Measurements from ENCODE around the gene DPYSL4. TPM values are rescaled to one million over a fixed set of nuclear protein-coding genes. Genes with fewer than 3 reads are reported as not detected.
A peak's percentile ranks its signal among the peaks of the same experiment; 100 is the strongest.

The DPYSL4 gene
- total RNA-seq, 1 donor from 2014 or later = 0.53 TPM

DNA sequence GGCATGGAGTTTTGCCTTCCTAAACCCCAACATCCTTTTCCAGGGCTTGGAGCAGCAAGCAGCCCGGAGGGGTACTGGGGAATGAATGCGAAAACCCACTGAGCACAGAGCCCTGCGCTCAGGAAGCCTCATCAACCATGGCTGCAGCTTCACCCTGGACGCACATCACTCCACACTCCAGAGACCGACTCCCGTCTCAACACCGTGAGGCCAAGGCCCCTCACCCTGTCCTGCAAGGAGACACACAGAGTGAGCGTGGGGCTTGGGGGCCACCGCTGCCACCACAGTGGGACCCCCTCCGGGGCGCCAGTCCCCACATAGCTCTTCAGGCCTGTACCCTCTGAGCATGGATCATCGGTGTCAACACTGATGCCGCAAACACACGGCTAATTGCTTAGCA is 41.9 kb downstream of the DPYSL4 start:
- Mint-ChIP-seq H3K4me1 (peaks cover 34% of the 10 kb centered on the region), H3K36me3 (ENCODE audit: low read depth) (no peaks in the 10 kb centered on the region), H3K27ac (no peak overlapping the region), H3K9me3 (no peaks in the 10 kb centered on the region), H3K4me3 (no peak overlapping the region), H3K27me3 (no peaks in the 10 kb centered on the region)
- intact Hi-C loops (cut with micrococcal nuclease) = no loop called here
- ChIA-PET POLR2A (no interaction called here), CTCF (no interaction called here)
- no peak for DNase-seq
- no peak for ATAC-seq (ENCODE audit: low read depth)
- TF ChIP-seq, protein P1, sequence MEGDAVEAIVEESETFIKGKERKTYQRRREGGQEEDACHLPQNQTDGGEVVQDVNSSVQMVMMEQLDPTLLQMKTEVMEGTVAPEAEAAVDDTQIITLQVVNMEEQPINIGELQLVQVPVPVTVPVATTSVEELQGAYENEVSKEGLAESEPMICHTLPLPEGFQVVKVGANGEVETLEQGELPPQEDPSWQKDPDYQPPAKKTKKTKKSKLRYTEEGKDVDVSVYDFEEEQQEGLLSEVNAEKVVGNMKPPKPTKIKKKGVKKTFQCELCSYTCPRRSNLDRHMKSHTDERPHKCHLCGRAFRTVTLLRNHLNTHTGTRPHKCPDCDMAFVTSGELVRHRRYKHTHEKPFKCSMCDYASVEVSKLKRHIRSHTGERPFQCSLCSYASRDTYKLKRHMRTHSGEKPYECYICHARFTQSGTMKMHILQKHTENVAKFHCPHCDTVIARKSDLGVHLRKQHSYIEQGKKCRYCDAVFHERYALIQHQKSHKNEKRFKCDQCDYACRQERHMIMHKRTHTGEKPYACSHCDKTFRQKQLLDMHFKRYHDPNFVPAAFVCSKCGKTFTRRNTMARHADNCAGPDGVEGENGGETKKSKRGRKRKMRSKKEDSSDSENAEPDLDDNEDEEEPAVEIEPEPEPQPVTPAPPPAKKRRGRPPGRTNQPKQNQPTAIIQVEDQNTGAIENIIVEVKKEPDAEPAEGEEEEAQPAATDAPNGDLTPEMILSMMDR (IDR thresholded peaks at IDR 0.05) = no peak

DNA sequence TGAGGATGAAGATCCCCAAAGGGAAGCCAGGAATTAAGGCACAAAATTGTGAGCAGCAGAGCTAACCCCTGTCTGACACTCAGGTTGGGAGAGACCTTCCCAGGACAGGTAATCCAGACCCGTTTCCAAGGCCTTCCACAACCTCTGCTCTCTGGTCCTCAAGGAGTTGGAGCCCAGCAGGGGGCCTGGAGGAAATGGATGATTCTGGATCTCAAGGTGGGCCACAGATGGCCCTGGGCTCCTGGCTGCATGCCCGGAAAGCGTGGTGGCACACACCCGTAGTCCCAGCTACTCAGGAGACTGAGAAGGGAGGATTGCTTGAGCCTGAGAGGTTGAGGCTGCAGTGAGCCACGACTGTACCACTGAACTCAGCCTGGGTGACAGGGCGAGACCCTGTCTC is 42.3 kb downstream of the DPYSL4 start:
- Mint-ChIP-seq H3K9me3 (no peaks in the 10 kb centered on the region), H3K27me3 (no peaks in the 10 kb centered on the region), H3K4me1 (peaks cover 33% of the 10 kb centered on the region), H3K36me3 (ENCODE audit: low read depth) (no peaks in the 10 kb centered on the region), H3K4me3 (no peak overlapping the region), H3K27ac (no peak overlapping the region)
- CTCF ChIA-PET = no interaction called here
- TF ChIP-seq, protein P1 (IDR thresholded peaks at IDR 0.05) = no peak
- DNase-seq (no peak), ATAC-seq (ENCODE audit: low read depth) (no peak)
- intact Hi-C loops (cut with micrococcal nuclease) = no loop called here
- POLR2A ChIA-PET = interaction anchor here (0.7 kb wide), 1 partner anchor 62 kb away, joined by 5 read pairs; no protein-coding TSS in a partner anchor

DNA sequence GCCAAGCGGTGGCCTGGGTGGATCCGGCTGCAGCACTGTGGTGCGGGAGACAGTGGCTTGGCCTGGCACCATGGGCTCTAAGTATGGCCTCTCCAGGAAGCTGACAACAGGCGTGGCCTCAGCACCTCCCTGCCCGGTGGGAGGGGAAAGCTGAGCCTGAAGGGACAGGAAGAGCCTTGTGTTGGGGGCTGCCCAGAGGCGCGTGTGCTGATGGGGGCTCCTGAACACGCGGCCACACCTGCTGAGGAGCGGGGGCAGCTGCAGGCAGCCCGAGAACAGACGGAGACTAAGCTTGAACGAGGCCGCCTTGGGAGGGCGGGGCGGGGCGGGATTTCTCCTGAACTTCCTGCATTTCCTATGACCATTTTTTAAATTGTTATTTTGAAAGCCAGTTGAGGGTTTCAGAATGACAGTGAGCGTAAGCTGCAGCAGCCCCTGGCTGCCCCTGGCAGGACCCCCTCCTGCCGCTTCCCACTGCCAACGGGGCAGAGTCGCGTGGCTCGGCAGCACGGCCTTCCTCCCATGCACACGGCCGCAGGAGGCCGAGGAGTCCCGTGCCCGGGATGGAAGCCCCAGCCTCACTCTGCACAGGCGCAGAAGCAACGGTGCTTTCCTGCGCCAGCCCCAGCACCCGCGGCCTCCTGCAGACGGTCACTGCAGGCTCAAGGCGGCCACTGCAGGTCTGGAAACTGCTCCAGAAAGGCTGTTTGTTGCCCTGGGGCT is 43.2 kb downstream of the DPYSL4 start:
- H3K27ac Mint-ChIP-seq = peak overlapping the region; percentile 76
- POLR2A ChIA-PET = interaction anchor here (0.7 to 1.2 kb wide), 3 partner anchors 61 to 223 kb away, joined by 3 to 5 read pairs (median 4); partner anchors contain the start of gene STK32C
- peak; percentile 30 for ATAC-seq (ENCODE audit: low read depth)
- H3K4me1 Mint-ChIP-seq = peaks cover 33% of the 10 kb centered on the region
- no peaks in the 10 kb centered on the region for H3K9me3 Mint-ChIP-seq
- H3K36me3 Mint-ChIP-seq (ENCODE audit: low read depth) = no peaks in the 10 kb centered on the region
- intact Hi-C loops (cut with micrococcal nuclease) = no loop called here
- DNase-seq = no peak
- H3K4me3 Mint-ChIP-seq = peak overlapping the region; percentile 80
- H3K27me3 Mint-ChIP-seq = no peaks in the 10 kb centered on the region
- TF ChIP-seq, protein P1 (IDR thresholded peaks at IDR 0.05) = no peak
- CTCF ChIA-PET = no interaction called here

DNA sequence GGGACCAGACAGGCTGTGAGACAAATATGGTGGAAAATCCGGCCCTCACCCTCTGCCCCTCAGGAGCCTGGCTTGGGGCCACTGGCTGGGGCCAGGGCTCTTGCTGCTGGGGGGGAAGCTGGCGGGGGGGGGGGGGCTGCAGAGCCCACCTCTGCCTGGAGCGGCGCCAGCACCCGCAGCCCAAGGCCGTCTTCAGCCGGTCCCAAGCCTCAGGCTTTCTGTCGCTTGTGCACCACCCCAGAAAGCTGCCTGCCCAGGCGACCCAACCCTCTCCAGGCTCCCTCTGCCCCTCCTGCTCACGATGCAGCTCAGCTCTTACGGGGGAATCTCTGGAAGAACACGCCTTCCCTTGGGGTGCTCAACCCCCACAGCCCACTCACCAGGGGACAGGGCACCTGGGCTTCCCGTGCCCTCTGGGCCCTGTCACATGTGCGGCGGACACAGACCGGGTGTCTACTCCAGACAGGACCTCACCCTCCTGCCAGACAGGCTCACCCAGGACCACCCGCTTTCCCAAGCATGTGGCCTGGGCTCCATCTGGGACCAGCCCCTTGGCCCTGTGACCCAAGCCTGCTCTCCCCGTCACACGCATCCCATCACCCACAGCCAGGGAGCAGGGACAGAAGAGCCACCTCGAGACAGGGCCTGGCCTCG is 43.9 kb downstream of the DPYSL4 start:
- Mint-ChIP-seq H3K27me3 (no peaks in the 10 kb centered on the region), H3K36me3 (ENCODE audit: low read depth) (no peaks in the 10 kb centered on the region), H3K4me1 (peaks cover 33% of the 10 kb centered on the region), H3K9me3 (no peaks in the 10 kb centered on the region), H3K4me3 (peak overlapping the region; percentile 80), H3K27ac (no peak overlapping the region)
- ATAC-seq (ENCODE audit: low read depth) (no peak), DNase-seq (no peak)
- intact Hi-C loops (cut with micrococcal nuclease) = no loop called here
- TF ChIP-seq, protein P1 (IDR thresholded peaks at IDR 0.05) = no peak
- ChIA-PET POLR2A (interaction anchor here (1.2 kb wide), 1 partner anchor 222 kb away, joined by 4 read pairs; no protein-coding TSS in a partner anchor), CTCF (no interaction called here)

DNA sequence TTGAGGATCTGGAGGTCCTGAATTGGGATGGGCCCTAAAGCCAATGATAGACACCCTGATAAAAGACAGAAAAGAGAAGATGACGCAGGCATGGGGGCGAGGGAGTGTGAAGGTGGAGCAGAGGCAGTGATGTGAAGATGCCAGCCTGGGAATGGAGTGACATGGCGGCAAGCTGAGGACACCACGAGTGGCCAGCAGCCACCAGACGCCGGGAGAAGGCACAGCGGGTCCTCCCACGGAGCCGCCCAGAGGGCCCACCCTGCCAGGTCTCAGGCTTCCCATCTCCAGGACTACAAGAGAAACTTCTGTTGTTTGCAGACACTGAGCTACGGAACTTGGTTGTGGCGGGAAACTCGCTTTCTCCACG is 44.9 kb downstream of the DPYSL4 start:
- DNase-seq (no peak), ATAC-seq (ENCODE audit: low read depth) (no peak)
- Mint-ChIP-seq H3K27ac (no peak overlapping the region), H3K4me3 (no peak overlapping the region), H3K9me3 (no peaks in the 10 kb centered on the region), H3K36me3 (ENCODE audit: low read depth) (no peaks in the 10 kb centered on the region), H3K27me3 (no peaks in the 10 kb centered on the region), H3K4me1 (peaks cover 33% of the 10 kb centered on the region)
- TF ChIP-seq, protein P1 (IDR thresholded peaks at IDR 0.05) = no peak
- intact Hi-C loops (cut with micrococcal nuclease) = loop anchor here (1.0 kb wide), 1 partner anchor 77 kb away; no protein-coding TSS in a partner anchor
- CTCF ChIA-PET = interaction anchor here (0.6 kb wide), 1 partner anchor 69 kb away, joined by 3 read pairs; no protein-coding TSS in a partner anchor
- POLR2A ChIA-PET = no interaction called here

Measured in activated B cell treated with CpG ODN at 0.5 μM for 24 hours (primary cell).